HepG2 (cell line): ENCODE measurements around the gene SS18L1.

ENCODE experiments used
- FOXK2 ChIP-seq: fragments of 450-650 bp; IDR thresholded peaks from 2 replicates; pipeline ENCODE4 v1.6.1; 2016
- MTA1 ChIP-seq: sonication (generic); formaldehyde crosslinking; IDR thresholded peaks from 2 replicates; pipeline ENCODE4 v1.4.0; 2020; ENCODE audit warnings: missing genetic modification reagents, mild to moderate bottlenecking, borderline replicate concordance
- RBAK ChIP-seq: sonication (generic); formaldehyde crosslinking; IDR thresholded peaks from 2 replicates; pipeline ENCODE4 v1.5.1; 2020; ENCODE audit warnings: mild to moderate bottlenecking, missing genetic modification reagents
- RFX5 ChIP-seq: IDR thresholded peaks from 2 replicates; pipeline ENCODE4 v1.6.1; 2011; ENCODE audit warnings: low read depth, low read length, improper control_type of control experiment
- RNF2 ChIP-seq: fragments of 450-650 bp; conservative IDR thresholded peaks from 2 replicates; pipeline ENCODE4 v1.6.1; 2016; ENCODE audit warnings: low read depth
- ZNF567 ChIP-seq: sonication (generic); formaldehyde crosslinking; IDR thresholded peaks from 2 replicates; pipeline ENCODE4 v1.8.1; 2023; ENCODE audit warnings: mild to moderate bottlenecking, missing genetic modification reagents, borderline replicate concordance
- ZNF766 ChIP-seq: sonication (generic); formaldehyde crosslinking; IDR thresholded peaks from 2 replicates; pipeline ENCODE4 v1.5.0; 2020; ENCODE audit warnings: missing genetic modification reagents, borderline replicate concordance

DNA sequence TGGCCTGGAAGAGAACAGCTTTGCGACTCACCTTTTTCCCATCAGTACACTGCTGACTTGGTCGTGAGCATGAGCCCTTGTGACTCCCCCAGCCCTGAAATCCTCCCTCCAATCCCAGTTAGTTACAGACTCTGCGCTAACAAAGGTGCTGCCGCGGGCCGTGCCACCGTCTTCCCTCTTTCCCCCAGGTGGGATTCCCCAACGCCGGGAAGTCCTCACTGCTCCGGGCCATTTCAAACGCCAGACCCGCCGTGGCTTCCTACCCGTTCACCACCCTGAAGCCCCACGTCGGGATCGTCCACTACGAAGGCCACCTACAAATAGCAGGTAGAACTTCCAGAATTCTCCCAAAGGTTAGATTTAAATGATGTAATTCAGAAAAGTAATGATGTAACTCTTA lies 55.4 kb downstream of the SS18L1 start:
- TF ChIP-seq RFX5 (no peak), RBAK (CRISPR knock-in tag) (no peak), ZNF766 (CRISPR knock-in tag) (no peak), MTA1 (CRISPR knock-in tag) (no peak), FOXK2 (no peak), ZNF567 (CRISPR knock-in tag) (no peak), RNF2 (no peak)
